ENCODE measurements around the gene PPP1R1C.

Gene PPP1R1C

GRCh38 chr2:182098648-182099047 lies 113.0 kb downstream of the PPP1R1C start:
- no peak for TF ChIP-seq CTCF (IDR thresholded peaks at IDR 0.05; ENCODE audit: low read depth, low read length, missing control alignments)
- DNase-seq (ENCODE audit: low read depth), result no peak
- H3K4me3 ChIP-seq (ENCODE audit: low read depth, low read length), result no peak overlapping the region

GRCh38 chr2:182101263-182101662 lies 115.6 kb downstream of the PPP1R1C start:
- DNase-seq (ENCODE audit: low read depth), result no peak
- peak; percentile 35 for TF ChIP-seq CTCF (IDR thresholded peaks at IDR 0.05; ENCODE audit: low read depth, low read length, missing control alignments)
- H3K4me3 ChIP-seq (ENCODE audit: low read depth, low read length), result no peak overlapping the region

GRCh38 chr2:182103526-182103925 lies 117.9 kb downstream of the PPP1R1C start:
- DNase-seq (ENCODE audit: low read depth), result no peak

GRCh38 chr2:182110347-182110746 lies 124.7 kb downstream of the PPP1R1C start:
- TF ChIP-seq CTCF (IDR thresholded peaks at IDR 0.05; ENCODE audit: low read depth, low read length, missing control alignments), result no peak
- no peak for DNase-seq (ENCODE audit: low read depth)
- no peak overlapping the region for H3K4me3 ChIP-seq (ENCODE audit: low read depth, low read length)

More at GRCh38 chr2:182103526-182103925, 117.9 kb downstream of the PPP1R1C start:
- H3K4me3 ChIP-seq (ENCODE audit: low read depth, low read length), result no peak overlapping the region
- no peak for TF ChIP-seq CTCF (IDR thresholded peaks at IDR 0.05; ENCODE audit: low read depth, low read length, missing control alignments)

- DNase-seq (ENCODE audit: low read depth), result no peak
- no peak overlapping the region for H3K4me3 ChIP-seq (ENCODE audit: low read depth, low read length)
- TF ChIP-seq CTCF (IDR thresholded peaks at IDR 0.05; ENCODE audit: low read depth, low read length, missing control alignments), result no peak
Measured at GRCh38 chr2:182113334-182113733, 127.7 kb downstream of the PPP1R1C start.

- TF ChIP-seq CTCF (IDR thresholded peaks at IDR 0.05; ENCODE audit: low read depth, low read length, missing control alignments), result no peak
- H3K4me3 ChIP-seq (ENCODE audit: low read depth, low read length), result no peak overlapping the region
- no peak for DNase-seq (ENCODE audit: low read depth)
Measured at GRCh38 chr2:182115258-182115657, 129.6 kb downstream of the PPP1R1C start.

- no peak for DNase-seq (ENCODE audit: low read depth)
- no peak for TF ChIP-seq CTCF (IDR thresholded peaks at IDR 0.05; ENCODE audit: low read depth, low read length, missing control alignments)
- no peak overlapping the region for H3K4me3 ChIP-seq (ENCODE audit: low read depth, low read length)
Measured at GRCh38 chr2:182116774-182117173, 131.1 kb downstream of the PPP1R1C start.

Measured in GM12864 (cell line).